NCI-H2107 (cell line): ENCODE data around the gene ZC3H6.
A peak's percentile ranks its signal among the peaks of the same experiment; 100 is the strongest.
"Not testable (repeated sequence)": the region's sequence is repeated elsewhere in the genome, so short reads cannot be mapped to it uniquely, and the experiment has no call there.

Source experiments
- DNase-seq: peaks from one replicate; lab custom pipeline; 2025; lab: John Stamatoyannopoulos, UW

Gene ZC3H6

DNA sequence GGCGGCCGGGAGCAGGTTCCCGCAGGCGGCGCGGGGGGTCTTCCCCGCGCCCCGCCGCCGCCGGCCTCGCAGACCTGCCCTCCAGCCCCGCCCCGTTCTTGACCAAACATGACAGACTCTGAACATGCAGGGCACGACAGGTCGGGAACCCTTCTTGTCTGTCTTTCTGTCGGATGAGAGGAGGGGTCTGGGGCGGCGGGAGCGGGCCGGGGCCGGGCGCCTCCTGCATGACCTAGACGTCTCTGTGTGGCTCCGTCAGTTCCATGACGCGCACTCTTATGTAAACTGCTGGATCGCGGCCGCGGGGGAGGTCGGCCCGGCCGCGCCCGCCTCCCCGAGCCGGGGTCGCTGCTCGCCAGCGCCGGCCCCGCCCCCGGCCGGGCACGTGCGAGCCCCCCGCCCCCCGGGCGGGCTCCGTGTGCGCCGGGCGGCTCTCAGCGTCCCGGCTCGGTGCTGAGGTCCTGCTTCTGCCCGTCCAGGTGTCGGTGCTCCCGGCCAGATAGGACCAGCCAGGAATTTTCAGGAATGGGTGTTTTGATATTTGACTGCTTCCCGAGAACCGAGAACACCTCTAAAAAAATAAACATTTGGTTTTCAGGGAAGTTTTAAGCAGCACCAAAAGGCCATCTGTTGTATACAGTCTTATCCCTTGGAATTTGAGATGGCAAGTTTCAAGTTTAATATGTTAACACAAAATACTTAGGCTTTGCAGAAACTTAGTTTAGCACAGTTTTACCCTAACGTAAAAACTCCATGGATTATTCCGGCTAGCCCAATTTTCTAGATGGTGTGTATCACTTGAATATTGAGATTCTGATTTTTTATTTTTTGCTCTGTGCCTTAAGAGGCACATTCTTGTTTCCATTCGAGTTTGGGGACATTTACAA lies 733 bp downstream of the ZC3H6 start:
- DNase-seq, result peak; percentile 21

DNA sequence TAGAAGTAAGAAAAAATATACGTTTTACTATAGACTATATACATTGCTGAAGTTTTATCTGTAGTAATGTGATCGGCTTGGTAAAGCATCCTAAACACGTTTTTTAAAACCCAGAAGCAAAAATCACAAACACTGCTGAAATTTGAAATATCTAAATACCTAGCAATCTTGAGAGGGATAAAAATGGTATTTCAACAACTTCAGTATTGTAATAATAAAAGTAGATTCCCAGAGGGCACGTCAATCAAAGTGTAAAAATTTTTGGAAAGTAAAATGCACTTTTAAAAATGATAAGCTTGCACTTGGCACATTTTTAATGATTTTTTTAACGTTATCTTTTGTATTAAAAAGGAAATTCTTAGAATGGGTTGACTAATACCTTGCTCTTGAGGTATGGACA lies 1.6 kb downstream of the ZC3H6 start:
- no peak for DNase-seq

DNA sequence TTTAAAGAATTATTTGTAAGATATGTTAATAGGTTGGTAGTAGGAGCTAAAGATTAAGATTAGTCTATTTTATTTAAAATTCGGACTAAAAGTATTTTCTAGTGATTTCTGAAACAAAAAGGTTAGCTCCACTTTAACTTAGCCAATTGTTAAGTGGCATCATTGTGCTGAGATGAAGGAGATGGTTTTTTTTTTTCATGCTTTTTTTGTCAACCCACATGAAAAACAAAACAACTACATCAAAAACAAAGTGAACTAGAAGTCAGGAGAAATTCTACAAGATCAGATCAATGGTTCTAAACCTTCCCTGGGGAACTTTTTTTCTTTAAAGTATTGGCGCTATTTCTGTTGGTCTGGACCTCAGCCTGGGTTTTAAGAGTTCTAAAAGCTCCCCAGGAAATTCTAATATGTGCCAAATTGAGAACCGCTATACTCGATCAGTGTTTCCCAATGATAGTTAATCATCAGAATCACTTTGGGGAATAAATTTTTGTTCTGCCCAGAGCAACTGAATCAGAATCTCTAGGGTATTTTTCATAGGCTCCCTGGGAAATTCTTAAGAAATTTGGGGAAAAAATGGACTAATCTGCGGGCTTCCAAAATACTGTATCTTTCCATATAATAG lies 2.3 kb downstream of the ZC3H6 start:
- DNase-seq, result no peak

DNA sequence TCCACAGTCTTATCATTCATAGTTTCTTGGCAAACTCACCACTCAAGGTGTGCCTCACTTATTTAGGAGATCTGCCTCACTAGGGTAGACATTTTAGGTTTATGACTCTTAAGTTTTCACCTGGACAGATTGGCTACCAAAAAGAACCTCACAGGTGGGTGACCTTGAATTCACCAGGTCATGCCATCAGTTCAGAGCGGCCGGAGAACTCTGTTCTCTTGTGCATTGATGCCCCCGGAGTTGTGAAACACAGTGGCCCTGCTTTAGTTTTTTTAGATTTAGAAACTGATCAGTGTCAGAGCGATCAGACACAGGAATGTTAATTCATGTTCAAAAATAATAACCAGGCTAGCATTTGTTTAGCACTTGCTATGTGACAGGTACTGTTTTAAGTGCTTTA lies 6.7 kb downstream of the ZC3H6 start:
- not testable (repeated sequence) for DNase-seq

DNA sequence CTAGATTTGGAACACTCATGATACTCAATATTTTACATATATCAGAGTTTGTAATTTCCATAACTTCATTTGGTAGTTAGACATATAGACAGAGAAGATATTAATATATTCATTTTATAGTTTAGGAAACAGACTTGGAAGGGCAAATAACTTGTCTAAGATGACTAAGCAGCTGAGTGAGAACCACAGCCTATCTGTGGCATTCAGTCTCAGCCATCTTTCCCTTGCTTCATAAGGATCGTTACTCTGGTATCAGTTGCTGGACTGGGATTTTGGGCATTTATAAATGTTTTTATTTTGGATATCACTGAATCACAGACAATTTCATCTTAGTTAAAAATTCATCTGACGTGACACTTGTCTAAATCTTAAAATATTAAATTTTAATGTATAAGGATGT lies 8.1 kb downstream of the ZC3H6 start:
- not testable (repeated sequence) for DNase-seq

DNA sequence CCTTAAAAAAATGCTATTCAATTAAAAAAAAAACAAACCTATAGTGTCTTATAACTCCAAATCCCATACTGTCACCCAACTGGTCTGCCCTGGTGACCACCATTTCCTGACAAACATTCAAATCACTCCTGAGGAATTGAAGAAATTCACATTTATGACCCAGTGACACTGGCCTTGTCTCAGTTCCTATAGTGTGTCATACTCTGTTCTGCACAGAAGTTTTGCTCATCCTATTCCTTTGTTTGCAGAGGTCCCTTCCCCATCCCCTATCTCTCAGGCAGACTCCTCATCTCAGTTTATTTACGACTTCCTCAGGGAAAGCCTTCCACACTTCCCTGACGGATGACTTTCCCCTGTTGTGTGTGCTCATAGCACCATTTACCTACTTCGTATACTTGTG lies 14.7 kb downstream of the ZC3H6 start:
- DNase-seq, result no peak

DNA sequence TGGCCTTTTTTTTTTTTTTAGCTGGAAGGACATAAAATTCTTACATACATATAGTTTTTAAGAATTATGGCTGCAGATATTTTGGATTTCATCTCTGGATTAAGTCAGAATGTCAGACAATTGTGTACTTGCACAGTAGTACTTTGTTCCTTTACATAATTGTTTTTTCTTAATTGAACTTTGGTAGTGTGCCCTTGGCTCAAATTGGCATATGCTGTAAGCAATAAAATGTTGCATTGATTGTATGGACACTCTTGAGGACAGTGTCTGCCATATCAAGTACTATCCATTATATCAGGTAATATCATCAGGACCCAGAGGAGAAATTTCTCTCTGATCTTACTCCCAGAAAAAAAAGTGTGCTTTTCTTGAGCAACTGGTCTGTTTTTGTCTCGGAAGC lies 15.3 kb downstream of the ZC3H6 start:
- DNase-seq, result no peak

DNA sequence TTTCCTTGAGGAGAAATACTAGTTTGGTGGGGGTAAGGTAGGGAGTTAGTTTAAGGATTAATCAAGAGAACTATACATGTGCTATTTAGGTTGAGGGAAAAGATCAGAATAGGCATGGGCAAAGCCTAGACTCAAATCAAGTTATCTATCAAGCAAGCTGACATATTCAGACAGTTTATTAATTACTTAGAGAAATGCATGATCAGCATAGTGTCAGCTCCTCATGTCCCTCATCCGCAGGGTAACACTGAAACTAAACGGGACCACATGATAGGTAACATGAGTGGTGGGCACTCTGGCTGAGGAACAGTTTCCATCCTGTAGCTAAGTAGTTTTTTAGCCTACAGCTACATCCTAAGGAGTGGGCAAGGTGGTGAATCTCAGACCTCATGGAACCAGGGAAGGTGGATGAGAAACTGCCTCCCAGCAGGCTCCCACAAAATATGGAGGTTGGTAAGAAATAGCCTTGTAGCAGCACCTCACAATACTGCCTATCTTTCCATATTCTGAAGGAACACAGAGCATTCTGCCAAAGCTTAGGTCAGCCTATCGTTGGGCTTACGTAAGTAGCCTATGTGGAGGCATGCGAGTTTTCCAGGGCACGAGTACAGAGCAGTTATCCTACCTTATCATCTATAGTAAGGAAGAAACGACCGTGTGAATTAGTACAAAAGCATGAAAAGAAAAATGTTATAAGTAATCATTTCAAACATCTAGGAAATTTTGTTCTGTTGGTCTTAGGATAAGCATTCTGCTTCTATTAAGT lies 18.4 kb downstream of the ZC3H6 start:
- DNase-seq, result no peak

DNA sequence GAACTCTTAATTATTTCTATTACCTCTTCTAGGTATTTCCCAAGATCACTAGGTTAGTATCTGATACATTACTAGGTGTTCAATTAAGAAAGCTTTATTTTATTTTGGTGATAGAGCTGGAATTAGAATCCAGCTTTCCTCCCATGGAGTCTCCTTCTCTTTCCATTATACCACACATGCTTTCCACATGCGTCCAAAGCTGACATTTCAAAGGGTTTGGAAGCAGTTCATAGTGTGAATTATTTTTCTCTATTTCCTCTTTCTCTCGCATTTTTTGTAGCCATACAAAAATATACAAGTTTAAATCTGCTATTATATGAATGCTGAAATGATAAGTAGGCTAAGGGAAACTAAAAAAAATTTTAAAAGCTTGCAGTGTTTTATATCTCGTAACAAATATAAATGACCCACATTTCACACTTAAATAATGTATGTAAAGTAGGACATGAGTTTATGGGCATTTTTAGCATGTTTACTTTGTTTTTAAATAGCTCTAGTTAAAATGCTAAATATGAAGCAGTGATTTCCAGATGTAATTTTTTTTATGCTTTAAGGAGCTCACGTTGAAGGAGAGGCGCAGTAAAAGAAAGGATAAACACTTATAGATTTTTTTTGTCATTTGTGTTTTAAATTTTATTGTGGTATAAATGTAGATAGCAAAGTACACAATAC lies 20.1 kb downstream of the ZC3H6 start:
- no peak for DNase-seq

DNA sequence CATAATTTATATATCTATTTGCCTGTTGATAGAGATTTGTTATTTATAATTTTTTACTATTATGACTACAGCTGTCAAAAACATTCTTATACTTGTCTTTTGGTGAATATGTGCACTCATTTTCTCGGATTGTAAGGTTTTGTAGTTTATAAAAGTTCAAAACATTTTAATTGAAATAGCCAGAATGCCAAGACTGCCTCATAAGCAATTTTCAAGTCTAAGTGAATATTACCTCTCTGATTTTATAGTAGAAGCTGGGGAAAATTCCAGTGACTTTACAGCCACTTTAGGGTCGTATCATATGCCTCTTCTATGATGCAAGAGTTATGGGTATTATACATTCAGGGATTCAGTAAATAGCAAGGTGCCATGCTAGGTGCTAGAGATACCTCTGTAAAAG lies 21.0 kb downstream of the ZC3H6 start:
- DNase-seq, result no peak

DNA sequence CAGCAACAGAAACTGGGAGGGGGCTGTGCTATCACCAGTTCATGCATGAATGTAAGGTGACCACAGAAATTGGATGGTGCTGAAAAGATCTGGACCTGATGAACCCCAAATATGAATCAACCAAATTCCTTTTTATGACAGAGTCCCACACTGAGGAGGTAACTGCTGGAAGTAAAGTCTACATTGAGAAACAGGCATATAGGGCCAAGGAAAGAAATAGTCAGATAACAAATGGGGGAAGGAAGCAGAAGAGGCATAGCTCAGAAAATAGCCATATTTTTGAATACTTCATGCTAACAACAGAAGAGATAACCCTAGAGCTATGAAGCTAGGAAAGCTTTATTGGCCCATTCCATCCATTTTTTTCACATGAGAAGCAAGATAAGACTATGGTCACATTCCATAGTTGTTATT lies 25.8 kb downstream of the ZC3H6 start:
- DNase-seq, result no peak

DNA sequence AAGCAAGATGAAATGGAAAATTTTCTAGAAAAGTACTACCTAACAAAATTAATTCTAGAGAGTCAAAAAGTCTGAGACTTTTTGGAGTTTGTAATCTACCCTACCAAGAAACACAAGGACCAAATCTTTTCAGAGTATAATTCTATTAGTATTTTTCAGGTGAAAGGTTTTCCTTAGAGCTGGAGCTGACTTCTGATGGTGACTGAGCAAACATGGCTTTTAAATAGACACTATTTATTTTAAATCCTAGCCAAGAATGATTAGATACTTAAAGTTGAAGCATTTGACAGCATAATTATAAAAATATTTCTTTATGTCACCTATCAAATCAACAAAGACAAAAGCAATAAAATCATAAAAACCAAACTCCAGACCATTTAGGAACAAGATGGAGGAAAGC lies 26.6 kb downstream of the ZC3H6 start:
- no peak for DNase-seq

DNA sequence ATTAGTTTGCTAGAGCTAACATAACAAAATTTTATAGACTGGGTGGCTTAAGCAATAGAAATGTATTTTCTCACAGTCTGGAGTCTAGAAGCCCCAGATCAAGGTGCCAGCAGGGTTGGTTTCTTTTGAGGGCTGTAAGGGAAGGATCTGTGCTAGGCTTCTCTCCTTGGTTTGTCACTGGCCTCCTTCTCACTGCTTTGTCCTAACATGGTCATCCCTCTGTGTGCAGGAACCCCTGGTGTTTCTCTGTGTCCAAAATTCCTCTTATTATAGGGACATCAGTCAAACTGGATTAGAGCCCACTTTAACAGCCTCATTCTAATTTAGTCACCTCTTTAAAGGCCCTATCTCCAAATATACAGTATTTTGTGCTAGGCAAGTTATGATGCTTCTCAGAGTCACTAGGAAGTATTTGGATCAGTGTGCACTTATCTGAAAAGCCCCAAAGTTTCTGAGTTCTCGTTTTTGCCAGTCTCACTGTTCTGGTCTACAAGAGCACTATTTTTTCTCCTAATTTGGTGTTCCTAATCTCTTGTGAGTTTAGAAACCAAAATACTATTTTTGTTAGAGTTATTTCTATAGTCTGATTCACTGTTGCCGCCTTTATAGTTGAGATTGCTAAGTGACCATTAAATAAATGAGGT lies 29.0 kb downstream of the ZC3H6 start:
- no peak for DNase-seq

DNA sequence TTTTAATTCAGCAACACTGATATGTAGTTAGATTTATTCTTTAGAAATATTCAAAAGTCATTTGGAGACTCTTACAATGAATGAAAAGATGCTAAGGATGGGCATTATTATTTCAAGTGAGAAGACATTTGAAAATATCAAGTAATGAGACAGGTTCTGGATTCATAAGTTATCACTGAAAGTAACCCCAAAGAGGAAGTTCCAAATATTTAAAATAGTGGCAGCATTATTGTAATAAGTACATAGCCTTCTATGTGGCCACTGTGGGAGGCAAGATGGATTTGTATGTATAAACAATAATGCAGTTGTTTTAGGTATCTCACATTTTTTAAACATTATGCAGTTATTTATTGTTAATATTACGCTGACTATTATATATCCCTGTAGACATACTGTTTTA lies 29.7 kb downstream of the ZC3H6 start:
- DNase-seq, result no peak

DNA sequence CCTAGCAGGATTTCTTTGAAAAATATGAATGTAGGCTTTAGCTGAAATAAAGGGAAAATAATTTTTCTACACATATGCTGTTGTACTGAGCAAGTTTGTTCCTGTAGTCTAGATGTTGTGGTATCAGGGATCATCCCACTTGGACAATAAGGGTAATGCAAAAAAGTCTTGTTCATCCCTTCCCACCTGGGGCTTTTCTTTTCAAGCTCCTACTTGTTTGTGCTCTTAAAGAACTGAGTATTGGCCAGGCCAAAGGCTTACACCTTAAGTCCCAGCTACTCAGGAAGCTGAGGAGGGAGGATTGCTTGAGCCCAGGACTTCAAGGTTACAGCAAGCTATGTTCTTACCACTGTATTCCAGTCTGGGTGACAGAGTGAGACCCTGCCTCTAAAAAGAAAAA lies 35.5 kb downstream of the ZC3H6 start:
- DNase-seq, result no peak

DNA sequence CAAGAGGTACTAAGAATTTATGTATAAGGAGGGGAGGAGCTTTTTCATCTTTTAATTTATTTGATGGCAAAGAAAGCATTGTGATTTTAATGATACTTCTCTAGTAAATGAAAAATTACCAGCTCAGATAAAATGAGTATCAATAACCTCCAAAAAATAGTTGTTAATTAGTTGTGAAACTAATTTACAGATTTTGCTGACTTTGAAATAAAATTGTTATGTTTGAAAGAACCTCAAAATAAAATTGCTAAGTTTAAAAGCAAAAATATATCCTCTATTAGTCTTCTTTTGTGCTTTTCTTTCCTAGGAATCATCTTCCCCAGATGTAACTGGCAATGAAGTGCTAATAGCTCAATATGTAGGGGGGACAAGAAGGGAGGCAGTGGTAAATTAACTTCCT lies 36.5 kb downstream of the ZC3H6 start:
- no peak for DNase-seq

DNA sequence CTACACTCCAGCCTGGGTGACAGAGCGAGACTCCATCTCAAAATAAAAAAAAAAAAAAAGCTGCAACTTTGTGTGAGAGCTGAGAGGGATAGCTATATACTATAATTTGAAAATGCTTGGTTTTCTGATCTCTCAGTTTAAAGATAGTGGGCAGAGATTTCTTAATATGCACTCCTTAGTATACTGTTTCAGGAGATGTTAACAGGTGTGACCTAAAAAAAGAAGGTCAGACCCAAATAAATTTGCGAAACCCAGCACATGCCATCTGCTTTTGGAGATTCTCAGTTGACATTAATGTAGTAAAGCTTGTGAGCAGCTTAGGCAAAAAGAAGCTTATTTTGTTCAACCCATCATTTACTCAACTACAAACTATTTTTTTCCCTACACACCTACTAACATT lies 37.4 kb downstream of the ZC3H6 start:
- no peak for DNase-seq

DNA sequence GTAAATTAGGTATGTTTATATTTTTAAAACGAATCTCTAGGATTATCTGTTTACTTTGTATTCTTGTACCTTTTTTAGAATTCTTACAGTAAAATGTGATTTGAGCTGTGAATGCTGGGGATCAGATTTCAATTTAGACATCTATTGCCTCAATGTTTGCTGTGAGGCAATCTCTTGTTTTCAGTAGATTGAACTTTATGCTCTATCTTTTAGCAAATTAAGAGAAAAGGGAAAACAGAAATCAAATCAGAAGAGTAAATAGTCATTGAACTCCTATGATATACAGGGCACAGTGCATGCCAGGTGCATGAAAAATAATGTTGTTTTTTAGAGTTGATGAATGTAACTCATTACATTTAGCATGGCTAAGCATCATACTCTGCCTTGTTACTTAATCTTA lies 39.5 kb downstream of the ZC3H6 start:
- DNase-seq, result no peak

DNA sequence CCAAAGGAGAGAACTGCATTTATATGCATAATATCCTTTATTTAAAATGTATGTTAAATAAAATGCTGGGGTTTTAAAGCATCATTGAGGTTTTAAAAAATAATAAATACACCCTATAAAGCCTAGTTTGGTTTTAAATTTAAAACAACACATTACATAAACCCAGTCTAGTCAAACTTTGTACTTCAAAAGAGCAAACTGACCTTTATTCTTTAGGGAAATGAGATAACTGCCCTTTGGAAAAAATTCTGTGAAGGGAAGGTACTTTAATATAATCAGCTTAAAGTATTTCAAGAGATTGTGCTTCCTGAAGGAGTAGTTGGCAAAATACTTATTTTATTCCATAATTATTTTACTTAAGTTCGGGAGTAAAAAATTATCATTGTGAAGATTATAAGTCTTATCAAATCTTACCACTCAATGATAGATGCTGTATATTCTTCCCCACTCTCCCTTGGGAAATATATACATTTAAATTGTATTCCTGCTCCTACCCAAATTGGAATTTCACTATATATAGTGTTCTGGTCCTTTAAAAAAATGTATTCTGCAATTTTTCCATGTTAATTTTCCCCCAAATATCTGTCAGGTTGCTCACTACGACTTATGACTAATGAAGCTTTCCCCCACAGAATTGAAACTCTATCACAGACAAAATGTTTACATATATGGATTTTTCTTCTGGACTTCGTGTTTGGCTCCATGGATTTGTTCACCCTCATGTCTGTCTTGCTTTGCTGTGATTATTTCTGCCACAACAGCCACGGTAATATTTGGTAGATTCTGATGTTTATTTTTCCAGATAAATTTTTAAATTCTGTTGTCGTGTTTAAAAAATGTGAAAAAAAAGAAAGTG lies 42.1 kb downstream of the ZC3H6 start:
- no peak for DNase-seq

DNA sequence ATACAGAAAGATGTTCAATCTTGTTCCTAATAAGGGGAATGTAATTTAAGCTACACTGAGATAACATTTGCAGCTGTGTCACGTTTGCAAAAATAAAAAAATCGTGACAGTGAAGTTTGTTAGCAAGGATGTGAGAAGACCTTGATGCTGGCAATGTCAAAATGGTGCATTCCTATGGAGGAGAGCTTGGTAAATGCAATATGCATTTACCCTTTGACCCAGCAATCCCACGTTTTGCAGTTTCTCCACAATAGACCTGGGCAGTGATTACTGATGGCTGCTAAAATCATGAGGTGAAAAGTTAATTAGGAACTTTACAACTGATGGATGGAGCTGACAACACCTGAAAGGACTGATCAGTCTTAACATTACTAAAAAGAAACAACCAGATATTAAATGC lies 43.1 kb downstream of the ZC3H6 start:
- no peak for DNase-seq
